ENCODE measurements around the gene KIF26B.
"Not testable (repeated sequence)": the region's sequence is repeated elsewhere in the genome, so short reads cannot be mapped to it uniquely, and the experiment has no call there.

DNA sequence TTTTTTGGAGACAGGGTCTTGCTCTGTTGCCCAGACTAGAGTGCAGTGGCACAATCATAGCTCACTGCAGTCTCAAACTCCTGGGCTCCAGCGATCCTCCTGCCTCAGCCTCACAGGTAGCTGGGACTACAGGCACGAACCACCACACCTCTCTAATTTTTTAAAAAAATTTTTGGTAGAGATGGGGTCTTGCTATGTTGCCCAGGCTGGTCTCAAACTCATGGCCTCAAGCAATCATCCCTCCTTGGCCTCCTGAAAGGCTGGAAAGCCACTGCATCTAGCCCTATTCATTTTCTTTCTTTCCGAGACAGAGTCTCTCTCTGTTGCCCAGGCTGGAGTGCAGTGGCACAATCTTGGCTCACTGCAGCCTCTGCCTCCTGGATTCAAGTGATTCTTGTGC lies 559.2 kb downstream of the KIF26B start:
- TF ChIP-seq CTCF, POLR2A (IDR thresholded peaks at IDR 0.05): not testable (repeated sequence)
